GM18505 (cell line): ENCODE results near the gene SLC35A1.
A peak's percentile ranks its signal among the peaks of the same experiment; 100 is the strongest.
"Not testable (repeated sequence)": the region's sequence is repeated elsewhere in the genome, so short reads cannot be mapped to it uniquely, and the experiment has no call there.

Experiments used
- ATAC-seq: cut with Tn5 transposase; IDR thresholded peaks from one replicate; pipeline ENCODE4 v1.9.1; 2021; ENCODE audit not compliant: unreplicated experiment
- POLR2A ChIP-seq: IDR thresholded peaks from 4 replicates; pipeline ENCODE4 v1.6.1; 2011; ENCODE audit warnings: borderline replicate concordance; ENCODE audit not compliant: insufficient read depth, insufficient read length; ENCODE audit errors: extremely low read depth

SLC35A1 gene, protein sequence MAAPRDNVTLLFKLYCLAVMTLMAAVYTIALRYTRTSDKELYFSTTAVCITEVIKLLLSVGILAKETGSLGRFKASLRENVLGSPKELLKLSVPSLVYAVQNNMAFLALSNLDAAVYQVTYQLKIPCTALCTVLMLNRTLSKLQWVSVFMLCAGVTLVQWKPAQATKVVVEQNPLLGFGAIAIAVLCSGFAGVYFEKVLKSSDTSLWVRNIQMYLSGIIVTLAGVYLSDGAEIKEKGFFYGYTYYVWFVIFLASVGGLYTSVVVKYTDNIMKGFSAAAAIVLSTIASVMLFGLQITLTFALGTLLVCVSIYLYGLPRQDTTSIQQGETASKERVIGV

DNA sequence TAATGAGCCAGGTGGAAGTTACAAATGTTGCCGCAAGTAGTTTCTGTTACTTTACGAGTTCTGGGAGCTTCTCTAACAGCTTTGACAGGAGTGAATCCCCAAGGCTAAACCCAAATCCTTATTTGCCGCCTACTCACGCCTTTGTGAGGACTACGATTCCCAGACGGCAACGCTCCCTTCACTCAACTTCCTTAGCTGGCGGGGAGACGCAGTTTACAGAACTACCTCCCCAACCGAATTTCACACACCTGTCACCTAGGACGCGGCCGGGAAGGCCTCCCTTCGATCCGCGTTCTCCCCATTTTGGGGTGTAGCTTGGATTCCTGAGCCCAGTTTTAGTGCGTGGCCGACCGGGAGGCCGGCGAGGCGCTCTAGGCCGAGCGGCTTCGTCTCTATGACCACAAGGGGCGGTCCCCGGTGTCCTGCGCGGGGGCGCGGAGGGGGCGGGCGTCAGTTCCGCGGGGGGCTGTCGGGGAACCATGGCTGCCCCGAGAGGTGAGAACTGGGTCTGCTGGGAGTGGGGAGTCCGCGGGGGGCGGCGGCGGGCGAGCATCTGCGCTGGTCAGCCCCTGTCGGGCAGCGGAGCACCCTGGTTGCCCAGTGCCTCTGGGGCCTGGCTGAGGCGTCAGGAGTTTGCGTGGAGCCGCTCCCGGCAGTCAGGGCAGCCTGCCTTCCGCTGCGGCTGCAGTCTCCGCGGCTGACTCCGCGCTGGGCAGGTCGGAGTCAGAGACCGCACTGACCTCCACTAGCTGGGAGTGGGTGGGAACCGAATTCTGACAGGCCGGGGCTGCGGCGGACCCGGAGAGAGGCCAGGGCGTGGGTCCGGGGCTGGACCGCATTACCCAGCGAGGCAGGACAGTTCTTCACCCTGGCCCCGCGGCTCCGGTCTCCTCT lies at the start of gene SLC35A1:
TSS of gene SLC35A1 (plus strand) at position 450 of the 894 bp plus-strand sequence. CDS start at position 480, 30 bp downstream.
- TF ChIP-seq POLR2A = peak; percentile 68
- peak; percentile 94 for ATAC-seq

DNA sequence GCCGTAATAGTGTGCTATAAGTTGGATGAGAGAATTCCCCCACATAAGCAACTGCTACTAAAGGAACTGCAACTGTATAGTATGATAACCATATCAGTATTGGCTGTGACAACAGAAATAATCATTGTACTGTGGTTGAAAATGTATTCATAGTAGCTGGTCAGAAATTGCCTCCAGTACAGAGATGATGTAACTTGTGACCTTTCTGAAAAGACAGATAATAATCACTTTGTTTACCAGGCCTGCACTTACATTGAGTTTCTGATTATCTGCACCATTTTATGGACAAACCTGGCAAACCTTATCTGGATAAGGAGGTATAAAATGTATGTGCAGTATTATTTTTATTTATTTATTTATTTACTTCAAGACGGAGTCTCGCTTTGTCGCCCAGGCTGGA lies 46.0 kb upstream of the SLC35A1 start:
- ATAC-seq = no peak
- TF ChIP-seq POLR2A = no peak

DNA sequence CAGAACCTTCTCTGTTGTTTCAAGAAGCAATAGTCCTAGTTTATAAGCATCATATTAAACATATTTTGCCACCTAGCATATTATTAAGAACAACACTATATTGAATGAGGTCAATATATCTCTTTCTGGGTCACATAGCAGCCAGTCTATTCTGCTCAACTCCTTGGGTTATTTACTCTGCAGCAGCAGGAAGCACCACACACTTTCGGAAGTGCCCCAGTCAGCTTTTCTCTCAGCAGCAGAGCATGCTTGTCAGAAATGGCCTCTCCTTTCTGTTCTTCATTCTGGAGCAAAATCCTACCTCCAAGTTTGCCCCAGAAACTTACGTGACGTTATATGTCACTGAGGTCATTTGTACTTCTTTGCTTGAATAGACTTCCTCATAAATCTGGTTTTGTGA lies 42.3 kb upstream of the SLC35A1 start:
- ATAC-seq = no peak

DNA sequence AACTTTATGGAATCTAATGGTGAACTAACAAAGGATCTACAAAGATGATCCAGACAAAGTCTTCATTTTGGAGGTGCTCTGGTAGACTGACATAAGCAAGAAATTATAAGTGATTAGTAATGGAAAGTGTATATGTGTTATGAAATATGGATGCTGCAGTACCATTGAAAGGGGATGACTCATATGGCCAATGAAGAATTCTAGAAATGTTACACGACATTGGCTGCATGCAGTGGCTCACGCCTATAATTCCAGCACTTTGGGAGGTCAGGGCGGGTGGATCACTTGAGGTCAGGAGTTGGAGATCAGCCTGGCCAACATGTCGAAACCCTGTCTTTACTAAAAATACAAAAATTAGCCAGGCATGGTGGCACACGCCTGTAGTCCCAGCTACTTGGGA lies 41.5 kb upstream of the SLC35A1 start:
- TF ChIP-seq POLR2A = no peak
- ATAC-seq = no peak

More for the DNA sequence above, 42.3 kb upstream of the SLC35A1 start:
- TF ChIP-seq POLR2A = no peak

DNA sequence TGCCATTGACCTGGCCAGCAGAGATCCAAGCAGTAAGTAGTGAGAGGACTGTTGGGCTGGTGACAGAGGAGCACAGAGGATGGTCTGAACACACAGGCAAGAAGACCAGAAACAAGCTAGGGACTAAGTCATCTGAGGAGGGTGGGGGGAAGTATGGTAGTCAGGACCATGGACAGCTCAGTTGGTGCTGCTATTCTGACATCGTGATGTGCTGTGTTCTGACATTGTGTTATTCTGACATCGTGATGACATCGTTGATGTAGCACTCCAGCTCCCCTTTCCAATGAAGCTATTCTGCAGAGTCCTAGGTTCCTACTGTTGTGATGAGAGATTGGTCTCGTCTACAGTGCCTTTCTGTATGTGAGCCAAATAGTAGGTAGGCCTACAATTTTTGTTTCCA lies 36.3 kb upstream of the SLC35A1 start:
- ATAC-seq = no peak
- TF ChIP-seq POLR2A = no peak

DNA sequence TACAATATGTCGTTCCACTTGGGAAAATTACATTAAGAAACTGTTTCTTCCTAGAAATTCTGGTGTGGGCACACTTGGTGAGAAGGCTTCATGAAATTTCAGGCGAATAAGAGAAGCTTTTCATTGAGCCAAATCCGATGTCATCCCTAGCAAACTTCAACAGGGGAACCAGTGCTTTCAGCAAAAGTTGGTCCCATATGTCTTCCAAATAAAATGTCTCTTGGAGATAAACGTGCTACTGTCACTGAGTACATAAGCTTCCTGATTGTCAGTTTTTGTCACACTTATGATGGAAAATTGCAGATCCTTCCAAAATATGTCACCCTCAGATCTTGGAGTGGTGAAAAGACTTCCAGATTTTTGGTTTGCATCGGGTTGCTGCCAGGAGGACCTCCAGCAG lies 31.1 kb upstream of the SLC35A1 start:
- no peak for ATAC-seq
- no peak for TF ChIP-seq POLR2A

DNA sequence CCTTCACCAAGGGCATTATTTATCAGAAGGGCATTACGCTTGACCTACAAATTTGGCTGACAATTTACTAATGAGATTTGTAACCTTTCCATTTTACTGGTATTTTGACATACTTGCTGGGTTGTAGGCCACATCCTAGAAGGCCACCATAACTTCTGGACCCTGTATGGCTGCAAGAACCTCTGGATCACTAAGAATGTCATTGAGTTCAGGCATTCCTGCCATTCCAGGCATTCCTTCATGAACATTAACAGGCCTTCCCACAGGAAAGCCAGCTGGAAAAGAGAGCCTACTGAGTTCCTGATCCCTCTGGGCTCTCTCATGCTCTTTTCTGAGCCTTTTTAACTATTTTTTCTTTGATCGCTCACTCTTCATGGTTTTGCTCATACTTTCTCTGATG lies 28.4 kb upstream of the SLC35A1 start:
- no peak for ATAC-seq
- no peak for TF ChIP-seq POLR2A

DNA sequence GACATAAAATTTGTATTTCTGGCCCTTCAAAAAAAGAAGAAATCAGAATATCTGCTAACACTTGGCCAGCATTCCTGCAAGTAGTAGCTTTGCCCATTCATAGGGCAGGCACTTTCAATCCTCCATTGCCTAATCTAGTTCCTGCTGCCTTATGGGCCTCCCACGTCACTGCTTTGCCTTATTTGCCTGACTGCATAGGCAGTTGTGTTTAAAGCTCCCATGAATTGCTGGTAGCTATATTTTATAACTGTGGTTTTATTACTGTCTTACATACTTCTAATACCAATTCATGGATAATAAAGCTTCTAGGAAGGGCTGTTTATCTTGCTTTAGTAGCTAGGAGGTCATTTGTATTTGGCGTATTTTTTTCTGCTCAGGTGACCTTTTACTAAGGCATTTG lies 7.7 kb upstream of the SLC35A1 start:
- TF ChIP-seq POLR2A = no peak
- no peak for ATAC-seq

DNA sequence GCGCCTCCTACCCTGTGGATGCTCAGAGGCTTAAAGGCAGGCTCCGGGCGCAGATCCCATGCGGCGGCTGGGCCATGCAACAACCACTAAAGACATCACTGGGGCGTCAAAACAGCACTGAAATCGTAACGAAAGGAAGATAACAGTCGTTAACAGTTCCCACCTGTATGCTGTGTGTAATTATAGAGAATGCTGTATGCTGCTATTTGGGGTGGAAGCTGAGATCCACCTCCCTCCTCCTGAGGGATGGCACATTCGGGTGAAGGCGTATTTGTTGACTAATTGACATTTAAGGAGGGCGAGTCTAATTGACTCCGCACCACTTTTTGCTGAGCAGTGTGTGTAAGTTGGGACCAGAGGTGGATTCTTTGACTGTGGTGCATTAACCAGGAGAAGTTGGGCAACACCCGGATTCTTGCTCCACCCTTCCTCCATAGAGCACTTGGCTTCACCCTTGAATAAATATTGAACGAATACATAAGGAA lies 687 bp downstream of the SLC35A1 start:
- peak; percentile 69 for ATAC-seq
- no peak for TF ChIP-seq POLR2A

DNA sequence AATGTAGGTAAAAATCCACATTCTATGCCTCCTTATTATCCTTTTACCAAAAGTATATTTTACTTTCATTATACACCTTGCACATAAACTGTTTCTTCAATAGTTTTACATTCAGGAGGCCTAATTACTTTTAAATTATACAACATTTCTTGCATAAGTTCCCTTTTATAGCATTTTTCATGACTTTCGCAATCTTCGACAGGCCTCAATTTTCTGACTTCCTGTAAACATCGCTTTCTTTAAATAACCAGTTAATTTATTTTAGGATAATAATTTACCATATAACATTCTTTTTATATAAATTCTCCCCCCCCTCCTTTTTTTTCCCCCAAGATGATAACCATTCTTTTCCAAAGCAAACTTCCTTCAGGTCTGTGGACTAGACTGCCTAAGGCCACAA lies 9.2 kb downstream of the SLC35A1 start:
- ATAC-seq = no peak
- no peak for TF ChIP-seq POLR2A

DNA sequence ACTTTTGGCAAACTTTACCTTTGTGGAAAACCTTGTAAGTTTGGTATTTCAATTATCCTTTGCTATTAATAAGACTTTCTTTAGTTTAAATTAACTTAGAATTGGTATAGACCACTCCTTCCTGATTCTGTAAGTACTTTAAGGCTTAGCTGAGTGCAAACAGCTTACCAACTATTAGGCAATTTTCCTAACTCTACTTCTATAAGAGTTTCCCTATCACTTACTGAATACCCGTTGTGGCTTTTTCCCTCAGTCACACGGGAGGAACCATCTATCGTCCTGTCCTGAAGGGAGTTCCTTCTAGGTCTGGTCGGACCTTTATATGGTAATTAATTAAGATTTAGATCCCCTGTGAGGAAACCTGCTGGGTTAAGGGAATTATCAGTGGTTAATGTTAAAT lies 9.6 kb downstream of the SLC35A1 start:
- no peak for TF ChIP-seq POLR2A
- ATAC-seq = no peak

DNA sequence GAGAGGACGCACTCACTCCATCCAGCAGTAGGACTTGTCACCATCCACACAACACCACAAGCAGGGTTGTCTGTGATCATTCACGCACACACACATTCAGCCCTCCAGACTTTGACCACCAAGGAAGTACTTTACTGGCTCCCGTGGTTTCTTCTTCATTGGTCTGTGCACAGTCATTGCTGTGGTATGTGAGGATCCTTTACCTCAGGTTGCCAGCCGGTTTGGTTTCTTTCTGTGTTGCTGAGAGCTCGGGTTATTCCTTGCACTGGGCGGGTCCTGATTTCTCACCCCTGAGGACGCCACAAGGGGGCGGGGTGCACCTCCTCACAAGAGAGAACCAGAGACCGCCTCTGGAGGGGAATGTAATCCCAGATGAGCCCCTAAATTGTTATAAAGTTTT lies 11.2 kb downstream of the SLC35A1 start:
- TF ChIP-seq POLR2A = no peak
- no peak for ATAC-seq

DNA sequence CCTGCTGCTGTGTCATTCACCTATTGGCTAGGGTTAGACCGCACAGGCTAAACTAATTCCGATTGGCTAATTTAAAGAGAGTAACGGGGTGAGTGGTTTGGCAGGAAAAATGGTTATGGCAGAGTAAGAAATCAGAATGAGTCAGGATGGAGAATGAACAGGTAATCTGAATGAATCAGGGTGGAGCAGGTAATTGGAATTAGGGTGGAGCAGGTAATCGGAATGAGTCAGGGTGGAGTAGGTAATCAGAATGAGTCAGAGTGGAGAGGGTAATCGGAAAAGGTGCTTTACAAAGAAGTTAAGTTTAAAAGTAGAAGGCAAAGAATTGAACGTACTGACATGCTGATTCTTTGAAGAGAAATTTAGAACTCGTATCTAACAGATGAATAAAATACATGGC lies 11.7 kb downstream of the SLC35A1 start:
- no peak for TF ChIP-seq POLR2A

DNA sequence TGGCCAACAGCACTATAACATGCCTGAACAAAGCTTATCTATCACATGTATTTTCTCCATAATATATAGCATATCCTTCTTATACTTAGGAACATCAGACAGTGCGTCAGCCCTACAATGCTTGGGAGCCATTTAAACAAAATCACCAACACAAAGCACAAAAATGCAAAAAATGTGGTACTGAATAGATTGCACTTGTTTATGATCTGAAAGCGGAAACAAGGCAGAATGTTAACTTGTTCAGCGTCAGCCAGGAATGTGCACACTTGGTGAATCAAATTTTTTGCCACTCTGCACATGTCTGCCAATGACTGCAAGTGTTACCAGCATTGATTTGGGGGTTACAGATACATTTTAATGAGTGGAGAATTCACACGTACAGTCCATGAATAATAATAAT lies 14.8 kb downstream of the SLC35A1 start:
- no peak for TF ChIP-seq POLR2A
- ATAC-seq = no peak

More for the DNA sequence above, 11.7 kb downstream of the SLC35A1 start:
- no peak for ATAC-seq

DNA sequence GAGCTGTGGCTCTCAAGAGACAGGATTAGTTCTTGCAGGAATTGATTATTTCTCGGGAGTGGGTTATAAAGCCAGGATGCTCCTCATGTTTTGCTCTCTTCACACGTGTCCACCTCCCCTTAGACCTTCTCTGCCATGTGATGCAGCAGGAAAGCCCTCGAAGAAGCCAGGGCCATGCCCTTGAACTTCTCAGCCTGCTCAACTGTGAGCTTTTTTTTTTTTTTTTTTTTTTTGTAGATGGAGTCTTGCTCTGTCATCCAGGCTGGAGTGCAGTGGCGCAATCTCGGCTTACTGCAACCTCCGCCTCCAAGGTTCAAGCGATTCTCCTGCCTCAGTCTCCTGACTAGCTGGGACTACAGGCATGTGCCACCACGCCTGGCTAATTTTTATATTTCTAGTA lies 16.6 kb downstream of the SLC35A1 start:
- ATAC-seq = not testable (repeated sequence)
